OCI-LY7 (cell line): Measurements from ENCODE around the gene PDE10A. TPM values are rescaled to one million over a fixed set of nuclear protein-coding genes. Genes with fewer than 3 reads are reported as not detected.

Experiments used
- BruUV-seq: library from RNA; stranded (reverse); fragments of 400-500 nt; replicated peaks from 2 replicates; lab custom pipeline; 2021; lab: Mats Ljungman, UMichigan
- CTCF ChIA-PET: fragments of 300-600 bp; sonication (Branson Sonifier 250); formaldehyde crosslinking; loops from one replicate; lab custom pipeline; 2022; ENCODE audit warnings: antibody characterized with exemption; ENCODE audit not compliant: unreplicated experiment; lab: Charles Lee
- POLR2A ChIA-PET: fragments of 300-600 bp; sonication (Branson Sonifier 250); formaldehyde crosslinking; loops from one replicate; lab custom pipeline; 2022; ENCODE audit warnings: antibody characterized with exemption; lab: Charles Lee
- DNase-seq: peaks from one replicate; pipeline ENCODE4 v3.0.0-alpha.2; 2015; ENCODE audit warnings: low spot score
- H2AFZ ChIP-seq: fragments of 200-600 bp; sonication (generic), shearing (Covaris generic); 2 replicates; pipeline ENCODE4 v1.6.1; 2014; ENCODE audit warnings: mild to moderate bottlenecking, antibody characterized with exemption, low read length, moderate library complexity
- H3K27ac ChIP-seq: fragments of 200-600 bp; sonication (generic); 2 replicates; pipeline ENCODE4 v1.5.1; 2014; ENCODE audit warnings: mixed run types, low read depth, mild to moderate bottlenecking, moderate library complexity, low read length, inconsistent platforms; ENCODE audit not compliant: poor library complexity, severe bottlenecking
- H3K36me3 ChIP-seq: fragments of 200-600 bp; sonication (generic); 2 replicates; pipeline ENCODE4 v1.6.1; 2014; ENCODE audit warnings: mild to moderate bottlenecking, antibody characterized with exemption, low read length, moderate library complexity, mixed read lengths; ENCODE audit not compliant: insufficient read depth
- H3K4me1 ChIP-seq: fragments of 200-600 bp; sonication (generic); 2 replicates; pipeline ENCODE4 v1.5.1; 2014; ENCODE audit warnings: mild to moderate bottlenecking, low read length; ENCODE audit not compliant: insufficient read depth, poor library complexity, severe bottlenecking
- H3K4me2 ChIP-seq: fragments of 200-600 bp; sonication (generic); 2 replicates; pipeline ENCODE4 v1.6.1; 2014; ENCODE audit warnings: mild to moderate bottlenecking, low read length
- H3K4me3 ChIP-seq: fragments of 200-600 bp; sonication (generic); 2 replicates; pipeline ENCODE4 v1.5.1; 2014; ENCODE audit warnings: mild to moderate bottlenecking, low read depth, low read length; ENCODE audit not compliant: poor library complexity, severe bottlenecking
- H3K79me2 ChIP-seq: fragments of 200-600 bp; sonication (generic); 2 replicates; pipeline ENCODE4 v1.6.1; 2016; ENCODE audit warnings: low read depth, mild to moderate bottlenecking, low read length, moderate library complexity, mixed read lengths; ENCODE audit not compliant: insufficient read depth
- H3K9me2 ChIP-seq: fragments of 200-600 bp; sonication (generic); 2 replicates; pipeline ENCODE4 v1.6.1; 2016; ENCODE audit warnings: mild to moderate bottlenecking, low read length, mixed read lengths; ENCODE audit not compliant: insufficient read depth
- H3K9me3 ChIP-seq: fragments of 200-600 bp; sonication (generic); 2 replicates; pipeline ENCODE4 v1.6.1; 2014; ENCODE audit warnings: mild to moderate bottlenecking, mixed run types, low read length, mixed read lengths
- H4K20me1 ChIP-seq: fragments of 200-600 bp; sonication (generic); 2 replicates; pipeline ENCODE4 v1.6.1; 2014; ENCODE audit warnings: mild to moderate bottlenecking, antibody characterized with exemption, low read length, moderate library complexity, mixed read lengths; ENCODE audit not compliant: insufficient read depth
- EZH2phosphoT487 ChIP-seq: fragments of 200-600 bp; sonication (generic); IDR thresholded peaks from 2 replicates; pipeline ENCODE4 v1.6.1; 2018; ENCODE audit warnings: low read depth, borderline replicate concordance, mild to moderate bottlenecking, mixed run types, antibody characterized with exemption, low read length, moderate library complexity, mixed read lengths
- intact Hi-C: fragments of 100-400 bp; cut with micrococcal nuclease; formaldehyde crosslinking; loops from one replicate; pipeline ENCODE4 v1.10.0; 2022; ENCODE audit not compliant: unreplicated experiment
- total RNA-seq, 2 experiments: library from RNA; depleted of rRNA in 1 of 2; stranded (reverse); fragments of >200 nt in 1 of 2; shearing (Covaris generic) in 1 of 2; gene quantifications; 2 replicates each; pipeline ENCODE4 v1.2.3, GENCODE V29; 2014 to 2022
- TF ChIP-seq, protein P1 (sequence below): fragments of 200-600 bp; sonication (generic); conservative IDR thresholded peaks from 2 replicates; pipeline ENCODE4 v1.5.1; 2014; ENCODE audit warnings: mild to moderate bottlenecking, antibody characterized with exemption, low read length, moderate library complexity, mixed read lengths

The PDE10A gene
- total RNA-seq, 2 experiments from 2014 or later = not detected

DNA sequence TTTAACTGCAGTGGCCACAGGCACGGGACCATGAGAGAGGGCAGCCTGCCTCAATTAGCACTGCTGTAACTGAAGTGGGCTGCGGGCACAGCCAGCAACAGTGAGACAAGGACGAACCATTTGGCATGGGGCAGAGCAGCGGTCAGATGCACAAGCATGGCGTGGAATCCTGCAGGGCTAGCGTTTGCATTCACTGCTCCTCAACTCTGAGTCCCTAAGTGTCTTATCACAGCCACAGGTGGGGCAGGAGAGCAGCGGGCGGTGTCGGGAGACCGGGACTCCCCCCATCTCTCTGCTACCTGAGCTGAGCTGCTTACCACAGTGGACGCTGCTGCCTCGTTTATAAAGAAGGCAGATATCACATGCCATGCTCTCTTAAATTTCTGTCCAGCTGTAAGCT lies 31.3 kb upstream of the PDE10A start:
- H3K4me2 ChIP-seq = no peak overlapping the region
- H3K27ac ChIP-seq = no peak overlapping the region
- no peaks in the 10 kb centered on the region for H3K9me3 ChIP-seq
- no peaks in the 10 kb centered on the region for H4K20me1 ChIP-seq
- POLR2A ChIA-PET = interaction anchor here (0.8 kb wide), 1 partner anchor 1830 kb away, joined by 3 read pairs; no protein-coding TSS in a partner anchor
- no peaks in the 10 kb centered on the region for H3K9me2 ChIP-seq
- no peak for TF ChIP-seq EZH2phosphoT487
- TF ChIP-seq, protein P1, sequence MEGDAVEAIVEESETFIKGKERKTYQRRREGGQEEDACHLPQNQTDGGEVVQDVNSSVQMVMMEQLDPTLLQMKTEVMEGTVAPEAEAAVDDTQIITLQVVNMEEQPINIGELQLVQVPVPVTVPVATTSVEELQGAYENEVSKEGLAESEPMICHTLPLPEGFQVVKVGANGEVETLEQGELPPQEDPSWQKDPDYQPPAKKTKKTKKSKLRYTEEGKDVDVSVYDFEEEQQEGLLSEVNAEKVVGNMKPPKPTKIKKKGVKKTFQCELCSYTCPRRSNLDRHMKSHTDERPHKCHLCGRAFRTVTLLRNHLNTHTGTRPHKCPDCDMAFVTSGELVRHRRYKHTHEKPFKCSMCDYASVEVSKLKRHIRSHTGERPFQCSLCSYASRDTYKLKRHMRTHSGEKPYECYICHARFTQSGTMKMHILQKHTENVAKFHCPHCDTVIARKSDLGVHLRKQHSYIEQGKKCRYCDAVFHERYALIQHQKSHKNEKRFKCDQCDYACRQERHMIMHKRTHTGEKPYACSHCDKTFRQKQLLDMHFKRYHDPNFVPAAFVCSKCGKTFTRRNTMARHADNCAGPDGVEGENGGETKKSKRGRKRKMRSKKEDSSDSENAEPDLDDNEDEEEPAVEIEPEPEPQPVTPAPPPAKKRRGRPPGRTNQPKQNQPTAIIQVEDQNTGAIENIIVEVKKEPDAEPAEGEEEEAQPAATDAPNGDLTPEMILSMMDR = no peak
- H3K36me3 ChIP-seq = no peaks in the 10 kb centered on the region
- no peak overlapping the region for H2AFZ ChIP-seq
- no peak for DNase-seq
- BruUV-seq = no TSS peak
- CTCF ChIA-PET = no interaction called here
- no peak overlapping the region for H3K4me3 ChIP-seq
- H3K4me1 ChIP-seq = no peaks in the 10 kb centered on the region
- intact Hi-C loops = no loop called here
- no peaks in the 10 kb centered on the region for H3K79me2 ChIP-seq

DNA sequence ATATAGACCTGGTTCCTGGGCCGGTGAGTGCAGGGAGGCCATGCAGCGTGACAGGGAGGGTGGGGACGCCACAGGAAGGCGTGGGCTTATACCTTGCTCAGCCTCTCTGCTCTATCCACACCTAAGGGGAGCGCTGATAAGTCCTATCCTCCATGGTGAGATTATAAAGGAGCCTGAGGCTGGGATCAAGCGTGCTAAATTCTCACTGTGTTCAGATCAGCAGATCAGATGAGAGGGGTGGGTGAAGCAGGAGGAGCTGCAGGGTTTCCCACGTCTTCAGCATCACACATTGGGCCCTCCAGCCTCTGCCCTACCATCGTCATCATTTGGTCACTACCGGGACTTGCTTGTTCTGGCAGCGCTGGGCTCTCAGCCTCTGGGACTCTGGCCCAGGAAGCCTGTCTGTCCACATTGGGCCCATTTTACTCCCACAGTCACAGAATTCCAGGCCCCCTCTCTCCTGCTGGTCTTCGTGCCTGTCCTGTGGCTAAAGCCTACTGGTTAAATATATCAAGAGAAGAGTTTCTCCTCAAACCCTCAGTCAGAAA lies 29.1 kb upstream of the PDE10A start:
- ChIA-PET CTCF (no interaction called here), POLR2A (no interaction called here)
- intact Hi-C loops = no loop called here
- no peak overlapping the region for H3K4me2 ChIP-seq
- no peaks in the 10 kb centered on the region for H3K4me1 ChIP-seq
- no peaks in the 10 kb centered on the region for H3K36me3 ChIP-seq
- no peaks in the 10 kb centered on the region for H3K9me2 ChIP-seq
- no peak for DNase-seq
- no TSS peak for BruUV-seq
- no peak overlapping the region for H3K4me3 ChIP-seq
- H4K20me1 ChIP-seq = no peaks in the 10 kb centered on the region
- no peaks in the 10 kb centered on the region for H3K9me3 ChIP-seq
- H3K79me2 ChIP-seq = no peaks in the 10 kb centered on the region
- H2AFZ ChIP-seq = no peak overlapping the region
- H3K27ac ChIP-seq = no peak overlapping the region
- TF ChIP-seq EZH2phosphoT487 = no peak
- TF ChIP-seq, protein P1 = no peak

DNA sequence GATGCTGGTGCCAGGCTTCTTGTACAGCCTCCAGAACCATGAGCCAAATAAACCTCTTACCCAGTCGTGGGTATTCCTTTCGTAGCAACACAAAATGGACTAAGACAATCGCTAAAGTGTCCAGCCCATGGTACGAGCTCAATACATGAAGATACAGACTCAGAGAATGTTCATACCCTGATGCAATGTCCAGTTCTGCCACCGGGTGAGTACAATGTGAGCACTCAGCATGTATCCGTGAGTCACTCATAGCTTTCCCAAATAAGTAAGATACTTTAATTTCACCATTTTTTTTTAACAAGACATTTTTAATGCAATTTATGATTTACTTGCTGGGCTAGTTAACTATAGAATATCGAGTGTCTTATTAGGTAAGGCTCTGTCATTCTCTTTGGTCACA lies 26.7 kb upstream of the PDE10A start:
- DNase-seq = no peak
- CTCF ChIA-PET = no interaction called here
- H3K36me3 ChIP-seq = no peaks in the 10 kb centered on the region
- H3K9me2 ChIP-seq = no peaks in the 10 kb centered on the region
- no peaks in the 10 kb centered on the region for H3K9me3 ChIP-seq
- POLR2A ChIA-PET = interaction anchor here (0.6 kb wide), 1 partner anchor 122 kb away, joined by 3 read pairs; no protein-coding TSS in a partner anchor
- no peaks in the 10 kb centered on the region for H3K4me1 ChIP-seq
- TF ChIP-seq EZH2phosphoT487 = no peak
- TF ChIP-seq, protein P1 = no peak
- no peaks in the 10 kb centered on the region for H4K20me1 ChIP-seq
- H3K4me2 ChIP-seq = no peak overlapping the region
- no peak overlapping the region for H2AFZ ChIP-seq
- no peak overlapping the region for H3K27ac ChIP-seq
- no peaks in the 10 kb centered on the region for H3K79me2 ChIP-seq
- no TSS peak for BruUV-seq
- intact Hi-C loops = no loop called here
- no peak overlapping the region for H3K4me3 ChIP-seq
